Right ventricle myocardium superior (tissue), 1 donor: ENCODE results near the gene TSPO. TPM values are rescaled to one million over a fixed set of nuclear protein-coding genes. Genes with fewer than 3 reads are reported as not detected.

Experiments used
- ATAC-seq: fragments of 200-7000 bp; cut with Tn5 transposase; one replicate; pipeline ENCODE4 v1.9.1; 2020; ENCODE audit warnings: mild to moderate bottlenecking; ENCODE audit not compliant: poor library complexity
- DNase-seq: peaks from one replicate; pipeline ENCODE4 v3.0.0-alpha.2; 2020
- intact Hi-C: fragments of 100-400 bp; cut with DNase I; formaldehyde crosslinking; loops from one replicate; pipeline ENCODE4 v1.11.2; 2022
- total RNA-seq: library from RNA; stranded (reverse); fragmentation: NEBNext Ultra II Directional; extraction: Animal tissue kit (Norgen Biotek cat#: 25700); gene quantifications from one replicate; pipeline ENCODE4 v1.2.1, GENCODE V29; 2021
- donor health status: DM: no; HTN: yes; CAD: no; lungs with severe emphysema.

The TSPO gene
- total RNA-seq, 1 donor from 2014 or later, result 126 TPM

- intact Hi-C loops, result no loop called here
- ATAC-seq, result no peak
- DNase-seq, result peak; percentile 25
Measured at GRCh38 chr22:43171019-43171491, 19.7 kb downstream of the TSPO start.

- intact Hi-C loops, result no loop called here
- DNase-seq (peak; percentile 20), ATAC-seq (no peak)
Measured at GRCh38 chr22:43171607-43172006, 20.2 kb downstream of the TSPO start.

GRCh38 chr22:43172191-43172590, 20.8 kb downstream of the TSPO start:
- intact Hi-C loops, result no loop called here
- peak; percentile 24 for DNase-seq
- ATAC-seq, result no peak

- intact Hi-C loops, result no loop called here
- peak; percentile 32 for DNase-seq
- ATAC-seq, result no peak
Measured at GRCh38 chr22:43173566-43173965, 22.2 kb downstream of the TSPO start.

- ATAC-seq (no peak), DNase-seq (peak; percentile 26)
- intact Hi-C loops, result no loop called here
Measured at GRCh38 chr22:43173976-43174720, 22.8 kb downstream of the TSPO start.

GRCh38 chr22:43174941-43175531, 23.7 kb downstream of the TSPO start:
- ATAC-seq (no peak), DNase-seq (peak; percentile 26)
- intact Hi-C loops, result no loop called here

GRCh38 chr22:43176090-43176489, 24.7 kb downstream of the TSPO start:
- DNase-seq (no peak), ATAC-seq (no peak)
- intact Hi-C loops, result no loop called here

- intact Hi-C loops, result no loop called here
- no peak for DNase-seq
- no peak for ATAC-seq
Measured at GRCh38 chr22:43177479-43177878, 26.1 kb downstream of the TSPO start.

- ATAC-seq (no peak), DNase-seq (no peak)
- intact Hi-C loops, result no loop called here
Measured at GRCh38 chr22:43179146-43179910, 28.0 kb downstream of the TSPO start.

GRCh38 chr22:43179911-43180195, 28.5 kb downstream of the TSPO start:
- ATAC-seq (no peak), DNase-seq (no peak)
- intact Hi-C loops, result no loop called here

- ATAC-seq (no peak), DNase-seq (no peak)
- intact Hi-C loops, result no loop called here
Measured at GRCh38 chr22:43180670-43181069, 29.3 kb downstream of the TSPO start.

GRCh38 chr22:43181321-43182076, 30.1 kb downstream of the TSPO start:
- intact Hi-C loops, result no loop called here
- ATAC-seq (no peak), DNase-seq (no peak)

GRCh38 chr22:43182118-43182517, 30.8 kb downstream of the TSPO start:
- DNase-seq (no peak), ATAC-seq (no peak)
- intact Hi-C loops, result no loop called here

GRCh38 chr22:43182726-43183125, 31.4 kb downstream of the TSPO start:
- intact Hi-C loops, result no loop called here
- ATAC-seq (no peak), DNase-seq (no peak)

- intact Hi-C loops, result no loop called here
- DNase-seq (no peak), ATAC-seq (no peak)
Measured at GRCh38 chr22:43183496-43184277, 32.3 kb downstream of the TSPO start.

- DNase-seq (peak; percentile 78), ATAC-seq (peak; percentile 39)
- intact Hi-C loops, result loop anchor here (2.0 kb wide), 1 partner anchor 33 kb away; no protein-coding TSS in a partner anchor
Measured at GRCh38 chr22:43185860-43186261, 34.5 kb downstream of the TSPO start.

- peak; percentile 75 for DNase-seq
- intact Hi-C loops, result loop anchor here (2.0 kb wide), 1 partner anchor 34 kb away; no protein-coding TSS in a partner anchor
- ATAC-seq, result peak; percentile 52
Measured at GRCh38 chr22:43186272-43187170, 35.2 kb downstream of the TSPO start, which contains the start of gene TTLL12. Gene TTLL12, minus strand, starts transcription at chr22:43187134. Its CDS starts 65 bp downstream, at chr22:43187069.
